Measurements from ENCODE around the gene GALNT2.

GRCh38 chr1:230282157-230282556 is 215.1 kb downstream of the GALNT2 start:
- TF ChIP-seq EZH2phosphoT487 (IDR thresholded peaks at IDR 0.05; ENCODE audit: low read length), result no peak
- no peak for TF ChIP-seq CTCF (IDR thresholded peaks at IDR 0.05; ENCODE audit: low read length)

Data from MM.1S (cell line).